HepG2 (cell line): ENCODE measurements around the gene AKIP1. TPM values are rescaled to one million over a fixed set of nuclear protein-coding genes. Genes with fewer than 3 reads are reported as not detected.

Experiments
- CENPX ChIP-seq: sonication (generic); formaldehyde crosslinking; IDR thresholded peaks from 2 replicates; pipeline ENCODE4 v1.9.0; 2021; ENCODE audit warnings: mild to moderate bottlenecking, missing genetic modification reagents, moderate library complexity
- DNMT1 ChIP-seq: sonication (generic); formaldehyde crosslinking; IDR thresholded peaks from 2 replicates; pipeline ENCODE4 v1.5.1; 2020; ENCODE audit warnings: mild to moderate bottlenecking, missing genetic modification reagents
- EHMT2 ChIP-seq: fragments of 200-600 bp; sonication (generic); IDR thresholded peaks from 2 replicates; pipeline ENCODE4 v1.7.0; 2017; ENCODE audit warnings: antibody characterized with exemption, low read depth, low read length, borderline replicate concordance
- ETV6 ChIP-seq: sonication (generic); formaldehyde crosslinking; conservative IDR thresholded peaks from 2 replicates; pipeline ENCODE4 v1.4.0; 2020; ENCODE audit warnings: missing genetic modification reagents
- PLRG1 ChIP-seq: fragments of 450-650 bp; conservative IDR thresholded peaks from 2 replicates; pipeline ENCODE4 v1.6.1; 2016
- POLR2A ChIP-seq, 2 experiments: IDR thresholded peaks; 2 replicates each; pipeline ENCODE4 v1.6.1; 2011; ENCODE audit warnings: low read depth in 2 of 2, low read length in 2 of 2, mild to moderate bottlenecking in 1 of 2, moderate library complexity in 1 of 2; ENCODE audit not compliant: insufficient read depth in 1 of 2
- RXRB ChIP-seq: IDR thresholded peaks from 2 replicates; pipeline ENCODE4 v1.6.1; 2016; ENCODE audit warnings: borderline replicate concordance, missing genetic modification reagents, missing compliant biosample characterization
- ZFP36L1 ChIP-seq: sonication (generic); formaldehyde crosslinking; IDR thresholded peaks from 2 replicates; pipeline ENCODE4 v1.8.0; 2022; ENCODE audit warnings: mild to moderate bottlenecking, missing genetic modification reagents, moderate library complexity
- ZFP37 ChIP-seq: sonication (generic); formaldehyde crosslinking; IDR thresholded peaks from 2 replicates; pipeline ENCODE4 v1.4.0; 2020; ENCODE audit warnings: missing genetic modification reagents, borderline replicate concordance
- ZNF232 ChIP-seq: sonication (generic); formaldehyde crosslinking; IDR thresholded peaks from 2 replicates; pipeline ENCODE4 v1.4.0; 2020; ENCODE audit warnings: missing genetic modification reagents, borderline replicate concordance
- ZNF282 ChIP-seq: fragments of 450-650 bp; IDR thresholded peaks from 2 replicates; pipeline ENCODE4 v1.6.1; 2018; ENCODE audit not compliant: partially characterized antibody
- ZNF589 ChIP-seq: sonication (generic); formaldehyde crosslinking; conservative IDR thresholded peaks from 2 replicates; pipeline ENCODE4 v1.8.0; 2022; ENCODE audit warnings: mild to moderate bottlenecking, moderate library complexity, missing genetic modification reagents
- ZNF607 ChIP-seq: sonication (generic); formaldehyde crosslinking; IDR thresholded peaks from 2 replicates; pipeline ENCODE4 v1.5.1; 2020; ENCODE audit warnings: missing genetic modification reagents, mild to moderate bottlenecking, borderline replicate concordance
- polyA plus RNA-seq, 8 experiments: library from polyadenylated mRNA; depleted of rRNA in 3 of 8; stranded (reverse) in 7 of 8; unstranded in 1 of 8; fragments of >200 nt; fragmentation: Illumina TruSeq in 4 of 8; extraction: Trizol in 4 of 8; gene quantifications; 2 replicates each; pipeline versions ENCODE4 v1.2.1 to v1.2.3, GENCODE V29; 2011 to 2016; ENCODE audit warnings: low read depth in 4 of 8, missing spikeins in 1 of 8, mixed read lengths in 1 of 8; ENCODE audit not compliant: insufficient read depth in 1 of 8
- total RNA-seq, 5 experiments: library from RNA; depleted of rRNA; stranded (reverse); fragments of >200 nt; fragmentation: Illumina TruSeq; extraction: Trizol; gene quantifications; 2 replicates each; pipeline ENCODE4 v1.2.3, GENCODE V29; 2016; ENCODE audit warnings: low read depth in 1 of 5
- TF ChIP-seq, protein P1 (sequence below): sonication (generic); formaldehyde crosslinking; IDR thresholded peaks from 2 replicates; pipeline ENCODE4 v1.4.0; 2020; ENCODE audit warnings: missing genetic modification reagents, borderline replicate concordance
- TF ChIP-seq, protein P2 (sequence below): sonication (generic); formaldehyde crosslinking; IDR thresholded peaks from 2 replicates; pipeline ENCODE4 v1.4.0; 2020; ENCODE audit warnings: mild to moderate bottlenecking, low read depth, missing genetic modification reagents
- TF ChIP-seq, protein P3 (sequence below): sonication (generic); formaldehyde crosslinking; IDR thresholded peaks from 2 replicates; pipeline ENCODE4 v1.8.0; 2022; ENCODE audit warnings: missing genetic modification reagents, low read depth, mild to moderate bottlenecking, borderline replicate concordance
- TF ChIP-seq, protein P4 (sequence below): IDR thresholded peaks from 2 replicates; pipeline ENCODE4 v1.6.1; 2016; ENCODE audit warnings: missing compliant biosample characterization, missing genetic modification reagents, borderline replicate concordance
- TF ChIP-seq, protein P5 (sequence below): sonication (generic); formaldehyde crosslinking; IDR thresholded peaks from 2 replicates; pipeline ENCODE4 v1.5.0; 2020; ENCODE audit warnings: missing genetic modification reagents
- TF ChIP-seq, protein P6 (sequence below): sonication (generic); formaldehyde crosslinking; IDR thresholded peaks from 2 replicates; pipeline ENCODE4 v1.4.0; 2020; ENCODE audit warnings: missing genetic modification reagents
- TF ChIP-seq, protein P7 (sequence below): sonication (generic); formaldehyde crosslinking; IDR thresholded peaks from 2 replicates; pipeline ENCODE4 v1.5.1; 2020; ENCODE audit warnings: missing genetic modification reagents, mild to moderate bottlenecking, borderline replicate concordance

Gene AKIP1
- total and polyA plus RNA-seq, 2 of the 13 experiments (the other 11 are each of a cell fraction or from before 2014, with no cell fraction given) = 10.0 to 20.3 TPM

DNA sequence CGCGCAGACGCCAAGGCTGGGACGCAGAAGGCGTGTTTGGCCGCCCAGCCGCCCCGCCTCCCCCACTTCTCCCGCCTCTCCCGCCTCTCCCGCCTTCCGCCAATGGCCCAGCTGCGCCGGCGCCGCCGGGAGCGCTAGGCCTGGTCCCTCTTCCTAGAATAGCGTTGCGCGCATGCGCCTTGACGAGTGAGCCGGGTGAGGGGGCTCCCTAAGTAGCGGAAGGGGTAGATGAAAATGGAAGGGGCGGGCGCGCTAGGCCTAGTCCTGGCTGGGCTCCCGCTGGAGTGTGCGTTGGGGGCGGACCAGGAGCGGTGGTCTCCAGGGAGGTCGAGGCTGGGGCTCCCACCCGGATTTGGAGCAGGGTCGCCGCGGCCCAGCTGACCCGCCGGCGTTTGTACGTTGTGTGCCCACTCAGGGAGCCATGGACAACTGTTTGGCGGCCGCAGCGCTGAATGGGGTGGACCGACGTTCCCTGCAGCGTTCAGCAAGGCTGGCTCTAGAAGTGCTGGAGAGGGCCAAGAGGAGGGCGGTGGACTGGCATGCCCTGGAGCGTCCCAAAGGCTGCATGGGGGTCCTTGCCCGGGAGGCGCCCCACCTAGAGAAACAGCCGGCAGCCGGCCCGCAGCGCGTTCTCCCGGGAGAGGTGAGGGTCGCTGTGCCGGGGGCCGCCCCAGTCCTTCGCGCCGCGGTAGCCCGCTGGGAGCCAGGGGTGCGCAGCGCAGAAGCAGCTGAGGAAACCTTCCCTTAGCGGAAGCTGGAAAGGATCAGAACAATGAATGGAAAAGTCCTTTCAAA, at the start of gene AKIP1 (continued):
- TF ChIP-seq, protein P1, sequence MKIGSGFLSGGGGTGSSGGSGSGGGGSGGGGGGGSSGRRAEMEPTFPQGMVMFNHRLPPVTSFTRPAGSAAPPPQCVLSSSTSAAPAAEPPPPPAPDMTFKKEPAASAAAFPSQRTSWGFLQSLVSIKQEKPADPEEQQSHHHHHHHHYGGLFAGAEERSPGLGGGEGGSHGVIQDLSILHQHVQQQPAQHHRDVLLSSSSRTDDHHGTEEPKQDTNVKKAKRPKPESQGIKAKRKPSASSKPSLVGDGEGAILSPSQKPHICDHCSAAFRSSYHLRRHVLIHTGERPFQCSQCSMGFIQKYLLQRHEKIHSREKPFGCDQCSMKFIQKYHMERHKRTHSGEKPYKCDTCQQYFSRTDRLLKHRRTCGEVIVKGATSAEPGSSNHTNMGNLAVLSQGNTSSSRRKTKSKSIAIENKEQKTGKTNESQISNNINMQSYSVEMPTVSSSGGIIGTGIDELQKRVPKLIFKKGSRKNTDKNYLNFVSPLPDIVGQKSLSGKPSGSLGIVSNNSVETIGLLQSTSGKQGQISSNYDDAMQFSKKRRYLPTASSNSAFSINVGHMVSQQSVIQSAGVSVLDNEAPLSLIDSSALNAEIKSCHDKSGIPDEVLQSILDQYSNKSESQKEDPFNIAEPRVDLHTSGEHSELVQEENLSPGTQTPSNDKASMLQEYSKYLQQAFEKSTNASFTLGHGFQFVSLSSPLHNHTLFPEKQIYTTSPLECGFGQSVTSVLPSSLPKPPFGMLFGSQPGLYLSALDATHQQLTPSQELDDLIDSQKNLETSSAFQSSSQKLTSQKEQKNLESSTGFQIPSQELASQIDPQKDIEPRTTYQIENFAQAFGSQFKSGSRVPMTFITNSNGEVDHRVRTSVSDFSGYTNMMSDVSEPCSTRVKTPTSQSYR (CRISPR knock-in tag) = no peak
- TF ChIP-seq EHMT2 (no peak), ZNF607 (CRISPR knock-in tag) (no peak; the same call in 1 of the 2 replicates), ETV6 (CRISPR knock-in tag) (no peak), POLR2A (IDR thresholded peaks at IDR 0.05; ENCODE audit: insufficient read depth in 1 of 2, low read depth in 2 of 2, low read length in 2 of 2) (peak; percentile 27 to 82; a peak in 2 of 4 replicates), ZFP36L1 (no peak), CENPX (CRISPR knock-in tag) (no peak), PLRG1 (no peak), ZNF589 (no peak), ZNF282 (no peak), ZFP37 (CRISPR knock-in tag) (no peak), RXRB (no peak), ZNF232 (CRISPR knock-in tag) (no peak), DNMT1 (CRISPR knock-in tag) (no peak)
- TF ChIP-seq, protein P2, sequence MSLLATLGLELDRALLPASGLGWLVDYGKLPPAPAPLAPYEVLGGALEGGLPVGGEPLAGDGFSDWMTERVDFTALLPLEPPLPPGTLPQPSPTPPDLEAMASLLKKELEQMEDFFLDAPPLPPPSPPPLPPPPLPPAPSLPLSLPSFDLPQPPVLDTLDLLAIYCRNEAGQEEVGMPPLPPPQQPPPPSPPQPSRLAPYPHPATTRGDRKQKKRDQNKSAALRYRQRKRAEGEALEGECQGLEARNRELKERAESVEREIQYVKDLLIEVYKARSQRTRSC (CRISPR knock-in tag) = no peak
- TF ChIP-seq, protein P3, sequence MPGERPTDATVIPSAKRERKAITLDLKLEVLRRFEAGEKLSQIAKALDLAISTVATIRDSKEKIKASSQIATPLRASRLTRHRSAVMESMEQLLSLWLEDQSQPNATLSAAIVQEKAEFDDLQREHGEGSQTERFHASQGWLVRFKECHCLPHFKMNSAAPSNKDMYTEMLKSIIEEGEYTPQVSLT (CRISPR knock-in tag) = no peak
- TF ChIP-seq, protein P4, sequence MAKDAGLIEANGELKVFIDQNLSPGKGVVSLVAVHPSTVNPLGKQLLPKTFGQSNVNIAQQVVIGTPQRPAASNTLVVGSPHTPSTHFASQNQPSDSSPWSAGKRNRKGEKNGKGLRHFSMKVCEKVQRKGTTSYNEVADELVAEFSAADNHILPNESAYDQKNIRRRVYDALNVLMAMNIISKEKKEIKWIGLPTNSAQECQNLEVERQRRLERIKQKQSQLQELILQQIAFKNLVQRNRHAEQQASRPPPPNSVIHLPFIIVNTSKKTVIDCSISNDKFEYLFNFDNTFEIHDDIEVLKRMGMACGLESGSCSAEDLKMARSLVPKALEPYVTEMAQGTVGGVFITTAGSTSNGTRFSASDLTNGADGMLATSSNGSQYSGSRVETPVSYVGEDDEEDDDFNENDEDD (CRISPR knock-in tag) = peak; percentile 86; the same call in 1 of the 2 replicates
- TF ChIP-seq, protein P5, sequence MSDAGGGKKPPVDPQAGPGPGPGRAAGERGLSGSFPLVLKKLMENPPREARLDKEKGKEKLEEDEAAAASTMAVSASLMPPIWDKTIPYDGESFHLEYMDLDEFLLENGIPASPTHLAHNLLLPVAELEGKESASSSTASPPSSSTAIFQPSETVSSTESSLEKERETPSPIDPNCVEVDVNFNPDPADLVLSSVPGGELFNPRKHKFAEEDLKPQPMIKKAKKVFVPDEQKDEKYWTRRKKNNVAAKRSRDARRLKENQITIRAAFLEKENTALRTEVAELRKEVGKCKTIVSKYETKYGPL = no peak
- TF ChIP-seq, protein P6, sequence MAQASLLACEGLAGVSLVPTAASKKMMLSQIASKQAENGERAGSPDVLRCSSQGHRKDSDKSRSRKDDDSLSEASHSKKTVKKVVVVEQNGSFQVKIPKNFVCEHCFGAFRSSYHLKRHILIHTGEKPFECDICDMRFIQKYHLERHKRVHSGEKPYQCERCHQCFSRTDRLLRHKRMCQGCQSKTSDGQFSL (CRISPR knock-in tag) = no peak
- TF ChIP-seq, protein P7, sequence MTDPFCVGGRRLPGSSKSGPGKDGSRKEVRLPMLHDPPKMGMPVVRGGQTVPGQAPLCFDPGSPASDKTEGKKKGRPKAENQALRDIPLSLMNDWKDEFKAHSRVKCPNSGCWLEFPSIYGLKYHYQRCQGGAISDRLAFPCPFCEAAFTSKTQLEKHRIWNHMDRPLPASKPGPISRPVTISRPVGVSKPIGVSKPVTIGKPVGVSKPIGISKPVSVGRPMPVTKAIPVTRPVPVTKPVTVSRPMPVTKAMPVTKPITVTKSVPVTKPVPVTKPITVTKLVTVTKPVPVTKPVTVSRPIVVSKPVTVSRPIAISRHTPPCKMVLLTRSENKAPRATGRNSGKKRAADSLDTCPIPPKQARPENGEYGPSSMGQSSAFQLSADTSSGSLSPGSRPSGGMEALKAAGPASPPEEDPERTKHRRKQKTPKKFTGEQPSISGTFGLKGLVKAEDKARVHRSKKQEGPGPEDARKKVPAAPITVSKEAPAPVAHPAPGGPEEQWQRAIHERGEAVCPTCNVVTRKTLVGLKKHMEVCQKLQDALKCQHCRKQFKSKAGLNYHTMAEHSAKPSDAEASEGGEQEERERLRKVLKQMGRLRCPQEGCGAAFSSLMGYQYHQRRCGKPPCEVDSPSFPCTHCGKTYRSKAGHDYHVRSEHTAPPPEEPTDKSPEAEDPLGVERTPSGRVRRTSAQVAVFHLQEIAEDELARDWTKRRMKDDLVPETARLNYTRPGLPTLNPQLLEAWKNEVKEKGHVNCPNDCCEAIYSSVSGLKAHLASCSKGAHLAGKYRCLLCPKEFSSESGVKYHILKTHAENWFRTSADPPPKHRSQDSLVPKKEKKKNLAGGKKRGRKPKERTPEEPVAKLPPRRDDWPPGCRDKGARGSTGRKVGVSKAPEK = no peak
